ENCODE measurements around the gene NRG3.
"Not testable (repeated sequence)": the region's sequence is repeated elsewhere in the genome, so short reads cannot be mapped to it uniquely, and the experiment has no call there.

NRG3 gene

DNA sequence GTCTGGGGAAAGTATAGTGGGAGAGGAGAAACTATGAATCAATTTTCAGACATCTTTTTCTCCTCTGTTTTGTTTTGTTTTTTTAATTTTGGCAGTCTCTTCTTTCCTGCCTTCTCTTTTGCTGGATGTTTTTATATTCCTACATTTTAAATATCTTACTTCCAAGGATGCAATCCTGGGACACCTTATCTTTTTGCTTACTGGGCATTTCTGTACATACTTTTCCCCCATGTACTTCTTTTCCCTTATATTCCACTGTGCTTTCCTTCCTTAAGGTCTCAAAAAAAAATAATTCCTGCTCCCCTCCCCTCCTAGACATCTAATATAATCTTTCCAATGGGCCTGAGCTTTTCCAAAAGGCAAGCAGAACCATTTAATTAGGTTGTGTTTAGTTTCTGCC, 701.1 kb downstream of the NRG3 start:
- DNase-seq (ENCODE audit: low read depth), result no peak

DNA sequence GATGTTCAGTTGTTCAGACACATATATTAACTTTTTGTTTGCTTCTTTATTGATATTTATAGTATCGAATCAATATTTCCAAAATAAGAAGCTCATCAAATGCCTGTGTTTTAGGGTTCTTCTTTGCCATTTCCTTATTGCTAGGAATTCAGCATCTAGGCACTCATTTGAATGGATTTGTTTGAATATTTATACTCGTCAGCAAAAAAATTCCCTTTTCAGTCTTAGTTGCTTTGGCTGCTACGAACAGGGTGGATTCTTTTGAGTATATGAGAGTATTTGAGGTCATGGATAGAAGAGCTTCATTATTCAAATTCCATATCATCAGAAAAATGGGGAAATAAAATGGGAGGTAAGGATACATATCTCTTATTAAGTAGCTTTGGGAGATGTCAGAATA, 706.9 kb downstream of the NRG3 start:
- DNase-seq (ENCODE audit: low read depth), result no peak

DNA sequence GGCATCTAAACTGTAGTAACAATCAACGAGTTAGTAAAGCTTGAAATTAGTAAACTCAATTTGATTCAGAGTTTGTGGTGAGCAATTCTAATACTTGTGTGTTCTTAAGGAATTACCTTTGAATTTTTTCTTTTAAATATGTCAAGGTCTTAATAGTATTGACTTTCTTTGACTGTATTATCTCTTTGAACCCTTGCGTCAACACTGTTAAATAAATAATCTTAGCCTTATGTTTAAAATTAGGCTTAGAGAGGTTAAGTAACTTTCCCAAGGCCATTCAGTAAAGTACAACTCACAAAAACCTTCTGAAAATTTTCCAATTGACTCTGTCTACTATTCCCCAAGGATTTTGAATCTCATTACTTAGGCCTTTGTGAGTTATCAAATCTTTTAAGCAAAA, 716.4 kb downstream of the NRG3 start:
- DNase-seq (ENCODE audit: low read depth), result no peak

DNA sequence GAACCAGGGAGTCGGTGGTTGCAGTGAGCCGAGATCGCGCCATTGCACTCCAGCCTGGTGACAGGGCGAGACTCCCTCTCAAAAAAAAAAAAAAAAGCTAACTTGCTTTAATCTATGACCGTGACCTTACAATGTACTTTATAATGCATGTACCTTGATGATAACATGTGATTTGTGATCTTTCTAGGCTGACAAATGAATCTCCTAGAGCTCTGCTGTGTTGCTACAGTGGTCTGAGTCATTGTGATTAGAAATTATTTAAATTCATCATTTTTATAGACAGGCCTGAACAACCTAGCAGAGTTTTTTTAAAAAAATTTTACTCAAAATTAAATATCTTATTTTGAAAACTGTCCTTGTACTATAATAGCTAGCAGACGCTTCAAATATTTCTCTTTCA, 722.8 kb downstream of the NRG3 start:
- no peak for DNase-seq (ENCODE audit: low read depth)

DNA sequence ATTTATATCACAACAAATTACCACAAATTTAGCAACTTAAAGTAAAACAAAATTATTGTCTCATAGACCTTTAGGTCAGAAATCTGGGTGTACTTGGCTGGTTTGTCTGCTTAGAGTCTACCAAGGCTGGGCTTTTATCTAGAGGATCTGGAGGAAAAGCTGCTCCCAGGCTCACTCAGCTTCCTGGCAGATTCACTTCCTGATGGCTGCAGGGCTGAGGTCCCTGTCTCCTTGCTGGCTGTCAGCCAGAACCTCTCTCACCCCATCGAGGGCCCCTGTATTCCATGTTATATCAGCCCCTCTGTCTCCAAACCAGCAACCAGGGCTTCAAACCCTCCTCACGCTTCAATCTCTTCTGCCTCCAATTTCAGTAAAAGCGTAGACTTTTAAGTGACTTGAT, 734.9 kb downstream of the NRG3 start:
- DNase-seq (ENCODE audit: low read depth), result no peak

DNA sequence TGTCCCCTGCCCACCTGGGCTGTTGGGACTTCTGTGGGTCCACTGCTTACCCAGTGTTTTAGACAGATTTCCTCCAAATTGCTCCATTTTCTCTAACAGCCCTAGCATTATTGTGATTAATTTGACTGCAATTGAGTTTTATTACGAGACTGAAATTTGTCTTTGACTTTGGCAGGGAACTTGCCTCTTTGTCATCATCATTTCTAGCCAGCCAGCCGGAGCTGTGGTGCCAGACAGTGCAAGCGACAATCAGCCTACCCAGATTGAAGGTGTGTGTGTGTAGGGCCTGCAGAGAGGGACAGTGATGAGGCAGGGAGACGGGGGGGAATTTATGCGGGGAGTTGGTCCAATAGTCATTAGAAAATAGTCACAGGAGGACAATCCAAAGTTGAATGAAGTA, 743.0 kb downstream of the NRG3 start:
- no peak for DNase-seq (ENCODE audit: low read depth)

DNA sequence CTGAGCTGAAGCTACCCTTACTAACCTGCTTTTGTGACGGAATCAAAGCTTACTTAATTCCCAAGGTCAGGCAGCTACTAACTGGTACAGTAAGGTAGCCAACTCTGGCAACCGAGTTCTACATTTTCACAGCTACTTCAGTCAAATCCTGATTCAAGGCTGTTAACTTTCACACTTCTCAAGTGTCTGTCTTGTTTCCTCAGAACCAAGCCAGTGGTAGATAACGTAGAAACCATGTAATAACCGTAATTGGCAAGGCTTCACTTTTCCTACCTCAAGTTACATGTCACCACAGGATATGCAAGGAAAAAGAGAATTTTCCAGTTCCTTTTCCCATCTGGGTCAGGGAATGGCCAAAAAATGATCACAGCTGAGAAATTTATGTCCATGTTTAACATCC, 746.7 kb downstream of the NRG3 start:
- no peak for DNase-seq (ENCODE audit: low read depth)

DNA sequence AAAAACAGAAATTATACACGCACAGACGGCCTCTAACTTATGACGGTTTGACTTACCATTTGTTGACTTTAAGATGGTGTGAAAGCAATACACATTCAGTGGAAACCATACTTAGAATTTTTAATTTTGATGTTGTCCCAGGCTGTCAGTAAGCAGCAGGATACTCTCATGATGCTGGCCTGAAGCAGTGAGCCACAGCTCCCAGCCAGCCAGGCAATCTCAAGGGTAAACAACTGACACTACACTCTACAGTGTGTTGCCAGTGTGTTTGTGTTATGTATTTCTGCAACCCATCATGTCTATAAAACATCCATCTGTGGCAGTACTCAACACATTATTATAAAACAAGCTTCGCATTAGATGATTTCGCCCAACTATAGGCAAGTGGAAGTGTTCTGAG, 747.5 kb downstream of the NRG3 start:
- no peak for DNase-seq (ENCODE audit: low read depth)

DNA sequence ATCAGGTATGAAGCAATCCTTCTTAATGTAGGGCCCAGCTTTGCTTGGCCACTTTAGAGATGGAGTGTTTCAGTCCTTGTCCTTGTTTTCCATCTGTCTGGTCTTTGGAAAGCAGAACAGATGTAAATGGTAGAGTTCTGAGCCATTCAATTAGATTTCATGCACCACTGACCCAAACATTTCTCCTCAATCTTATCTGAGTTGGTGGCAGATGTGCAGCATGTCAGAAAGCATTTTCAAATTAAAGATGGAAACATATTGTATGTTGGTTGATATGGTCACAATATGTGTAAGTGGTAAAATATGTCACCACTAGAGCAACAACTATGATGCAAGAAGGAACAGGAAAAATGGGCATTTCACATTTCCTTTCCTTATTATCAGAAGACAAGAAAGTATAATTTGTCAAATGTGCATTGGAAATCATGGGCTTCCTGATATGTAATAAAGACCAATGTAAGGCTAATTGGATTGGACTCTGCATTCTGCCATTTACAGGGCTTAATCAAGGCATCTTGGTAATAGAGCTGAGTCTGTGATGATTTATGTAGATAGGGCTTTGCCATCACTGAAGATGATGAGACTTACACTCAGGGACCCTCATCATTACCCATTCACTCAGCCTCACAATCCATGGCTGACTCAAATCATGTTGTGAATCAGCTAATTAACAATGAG, 750.7 kb downstream of the NRG3 start:
- DNase-seq (ENCODE audit: low read depth), result no peak

DNA sequence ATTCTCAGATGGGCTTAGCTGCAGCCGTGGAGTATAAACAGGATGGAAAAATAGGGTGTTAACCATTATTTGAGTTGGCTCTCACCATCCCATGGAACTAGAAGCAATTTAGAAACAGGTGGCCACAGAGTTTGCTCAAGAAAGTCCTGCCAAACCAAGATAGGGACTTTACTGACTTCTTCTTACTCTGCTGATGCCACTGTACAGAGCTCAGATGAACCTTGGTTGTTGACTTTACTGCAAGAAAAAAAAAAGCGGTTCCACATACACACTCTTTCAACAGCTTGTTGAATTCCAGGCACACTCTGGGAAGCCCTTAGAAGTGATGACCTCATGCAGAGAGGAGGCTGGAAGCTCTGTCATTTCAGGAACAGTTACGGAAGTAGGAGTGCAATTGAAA, 753.4 kb downstream of the NRG3 start:
- DNase-seq (ENCODE audit: low read depth), result no peak

DNA sequence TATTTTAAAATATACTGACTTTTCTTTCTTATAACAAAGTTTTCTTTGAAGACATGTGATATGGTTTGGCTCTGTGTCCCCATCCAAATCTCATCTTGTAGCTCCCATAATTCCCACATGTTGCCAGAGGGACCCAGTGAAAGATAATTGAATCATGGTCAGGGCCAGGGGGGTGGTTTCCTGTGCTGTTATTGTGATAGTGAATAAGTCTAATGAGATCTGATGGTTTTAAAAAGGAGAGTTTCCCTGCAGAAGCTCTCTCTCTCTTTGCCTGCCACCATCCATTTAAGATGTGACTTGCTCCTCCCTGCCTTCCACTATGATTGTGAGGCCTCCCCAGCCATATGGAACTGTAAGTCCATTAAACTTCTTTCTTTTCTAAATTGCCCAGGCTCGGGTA, 768.1 kb downstream of the NRG3 start:
- no peak for DNase-seq (ENCODE audit: low read depth)

DNA sequence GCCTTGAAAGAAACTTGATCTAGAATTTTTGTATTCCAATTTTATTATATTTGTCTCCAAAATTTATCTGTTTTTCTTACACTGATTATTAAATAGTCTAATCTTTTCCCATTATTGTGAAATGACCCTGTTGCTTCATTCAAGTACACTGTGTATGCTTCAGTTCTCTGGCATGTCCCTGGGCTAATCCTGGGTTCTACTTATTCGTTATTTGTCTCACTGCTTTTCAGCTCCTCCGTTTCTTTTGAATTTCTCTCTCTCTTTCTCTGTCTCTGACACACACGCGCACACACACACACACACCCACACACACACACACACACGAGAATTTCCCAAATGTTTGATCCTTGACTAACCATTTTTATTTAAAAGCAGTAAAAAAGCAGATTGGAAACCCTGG, 768.6 kb downstream of the NRG3 start:
- DNase-seq (ENCODE audit: low read depth), result no peak

DNA sequence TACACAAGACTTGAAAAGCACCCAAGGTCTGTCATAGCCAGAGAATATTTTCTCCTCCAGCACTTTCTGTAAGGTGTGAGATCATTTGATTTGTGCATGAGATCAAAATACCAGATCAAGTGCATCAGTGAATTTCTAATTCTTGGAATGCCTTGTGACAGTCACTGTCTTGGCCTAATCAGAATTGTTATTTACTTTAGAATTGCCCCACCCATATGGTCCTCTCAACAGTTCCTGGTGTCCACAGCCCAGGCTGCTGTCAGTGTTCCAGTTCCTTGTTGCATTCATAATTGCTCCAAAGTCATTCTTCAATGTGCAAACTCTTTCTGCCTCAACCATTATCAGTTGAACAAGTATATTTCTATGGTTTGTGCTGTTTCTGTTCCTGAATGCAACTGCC, 770.2 kb downstream of the NRG3 start:
- no peak for DNase-seq (ENCODE audit: low read depth)

DNA sequence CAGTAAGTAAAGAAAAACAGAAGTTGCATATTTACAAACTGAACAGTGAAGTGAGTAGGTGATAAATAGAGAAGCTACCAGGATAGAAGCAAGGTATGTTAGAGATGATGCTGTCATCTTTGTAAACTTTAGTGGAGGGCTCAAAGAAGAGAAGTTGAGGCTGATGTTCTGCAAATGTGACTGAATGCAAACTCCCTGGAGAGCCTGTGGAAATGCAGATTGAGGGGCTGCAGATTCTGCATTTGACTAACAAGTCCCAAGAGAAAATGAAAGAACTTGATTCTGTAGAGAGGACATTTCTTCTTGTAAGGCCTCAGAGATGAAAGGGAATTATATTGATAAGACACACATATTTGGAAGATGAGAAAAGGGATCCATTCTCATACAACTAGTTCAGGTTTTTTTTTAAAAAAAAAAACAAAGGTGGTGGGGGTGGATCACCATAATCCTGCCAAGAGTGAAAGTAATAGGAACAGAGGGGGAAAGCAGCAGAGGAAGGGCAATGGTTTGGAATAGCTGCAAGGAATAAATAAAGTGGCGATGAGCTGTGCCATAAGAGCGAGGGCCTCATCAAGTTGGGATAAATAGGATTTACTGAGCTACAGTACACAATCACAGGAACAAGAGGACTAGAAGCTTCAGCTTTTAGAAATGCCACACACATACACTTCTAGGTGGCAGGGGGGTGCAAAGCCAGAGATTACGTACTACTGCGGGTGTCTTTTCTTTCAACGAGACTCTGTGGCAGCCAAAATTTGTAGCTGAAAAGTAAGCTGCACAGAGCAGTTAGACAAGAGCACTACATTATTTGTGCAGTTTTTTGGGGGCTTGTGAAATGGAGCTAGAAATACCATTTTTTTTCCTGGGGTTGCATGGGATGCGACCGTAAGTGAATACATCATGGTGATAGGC, 778.5 kb downstream of the NRG3 start:
- no peak for DNase-seq (ENCODE audit: low read depth)

DNA sequence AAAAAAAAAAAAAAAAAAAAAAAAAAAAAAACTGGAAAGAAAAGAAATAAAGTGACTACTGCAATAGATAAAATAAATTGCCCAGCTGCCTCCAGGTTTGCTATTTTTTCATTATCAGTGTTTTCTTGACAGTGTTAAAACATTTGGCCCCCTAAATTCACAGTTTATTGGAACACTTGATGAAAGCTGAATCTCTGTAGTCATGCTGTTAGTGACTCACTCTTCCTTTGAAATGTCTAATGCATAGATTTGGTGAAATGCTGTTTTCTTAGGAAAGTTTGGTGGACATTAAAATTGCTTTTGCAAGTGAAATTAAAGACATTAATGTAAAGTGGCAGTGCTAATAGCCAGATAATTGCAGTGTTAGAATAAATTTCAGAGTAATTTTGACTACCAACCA, 785.2 kb downstream of the NRG3 start:
- no peak for DNase-seq (ENCODE audit: low read depth)

DNA sequence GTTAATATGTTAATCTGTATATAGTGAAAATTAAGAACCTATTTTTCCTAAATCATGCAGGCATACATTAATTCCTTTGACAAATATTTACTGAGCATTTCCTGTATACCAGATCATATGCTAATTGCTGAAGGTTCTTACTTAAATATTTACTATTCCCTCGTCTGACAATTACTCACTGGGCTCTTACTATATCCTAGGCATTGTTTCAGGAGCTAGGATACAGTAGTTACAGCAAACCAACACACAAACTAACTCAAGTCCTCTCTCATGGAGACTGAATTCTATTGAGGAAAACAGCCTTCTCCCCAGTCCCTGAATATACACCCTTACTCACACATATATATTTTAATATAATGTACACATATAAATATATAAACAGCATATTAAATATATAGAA, 786.0 kb downstream of the NRG3 start:
- DNase-seq (ENCODE audit: low read depth), result no peak

DNA sequence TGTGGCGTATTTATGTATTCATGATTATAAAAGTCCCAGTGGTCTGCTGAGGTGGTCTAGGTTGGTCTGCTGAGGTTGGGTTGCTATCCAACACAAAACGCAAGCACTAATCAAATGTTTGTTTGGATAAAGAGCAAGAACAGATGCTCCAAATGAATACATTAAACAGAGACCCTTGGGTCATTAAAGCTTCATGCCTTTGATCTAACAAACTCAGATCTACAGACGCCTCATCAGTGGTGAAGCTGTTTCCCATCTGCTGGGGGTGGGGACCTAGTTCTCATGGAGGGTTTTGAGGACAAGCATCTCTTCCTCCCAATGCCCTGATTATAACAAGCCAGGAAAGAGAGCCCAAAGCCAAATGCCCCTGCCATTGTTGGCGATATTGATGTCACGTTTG, 786.7 kb downstream of the NRG3 start:
- DNase-seq (ENCODE audit: low read depth), result no peak

DNA sequence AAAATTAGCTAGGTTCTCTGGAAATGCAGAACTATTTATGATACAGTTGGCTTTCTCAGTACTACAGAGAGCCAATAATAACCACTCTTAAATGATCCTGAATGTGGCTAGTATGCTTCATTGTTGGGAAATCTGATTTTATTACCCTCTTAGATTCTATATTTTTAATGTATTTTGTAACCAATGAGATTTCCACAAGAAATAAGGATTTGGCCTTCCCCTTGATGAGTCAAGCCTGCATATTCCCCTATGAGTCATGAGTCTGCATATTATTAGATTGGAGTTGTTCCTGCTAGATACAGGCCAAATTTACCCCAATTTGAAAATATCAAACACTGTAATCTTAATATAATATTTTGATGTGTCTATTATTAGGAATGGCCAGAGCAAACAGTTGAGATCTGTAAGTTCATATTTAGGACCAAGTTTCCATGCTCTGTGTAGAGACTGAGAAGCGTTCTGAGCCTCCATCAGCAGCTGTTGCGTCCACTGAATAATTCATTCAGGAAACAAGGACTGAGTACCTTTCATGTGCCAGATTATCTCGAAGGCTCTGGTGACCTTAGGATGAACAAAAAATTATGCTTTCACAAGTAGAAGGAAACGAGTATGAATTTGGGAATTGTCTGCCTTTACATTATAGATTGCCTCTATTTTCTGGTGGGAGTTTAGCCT, 793.4 kb downstream of the NRG3 start:
- DNase-seq (ENCODE audit: low read depth), result no peak

DNA sequence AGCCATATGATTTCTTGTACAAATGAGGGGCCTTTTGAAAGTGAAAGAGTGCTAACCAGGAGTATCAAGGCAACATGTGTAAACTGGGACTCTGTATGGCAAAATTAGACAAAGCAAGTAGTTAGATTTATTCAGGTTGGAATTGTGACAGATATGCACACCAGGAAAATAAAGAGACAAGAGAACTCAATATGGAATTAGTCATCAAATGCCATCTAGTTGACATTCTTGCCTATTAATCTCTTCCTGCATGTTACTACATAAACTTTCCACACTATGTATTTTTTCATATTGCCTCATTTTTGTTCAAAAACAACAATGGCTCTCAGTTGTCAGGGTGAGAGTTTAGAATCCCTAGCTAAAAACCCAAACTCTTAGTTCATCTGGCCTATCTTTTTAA, 799.0 kb downstream of the NRG3 start:
- no peak for DNase-seq (ENCODE audit: low read depth)

DNA sequence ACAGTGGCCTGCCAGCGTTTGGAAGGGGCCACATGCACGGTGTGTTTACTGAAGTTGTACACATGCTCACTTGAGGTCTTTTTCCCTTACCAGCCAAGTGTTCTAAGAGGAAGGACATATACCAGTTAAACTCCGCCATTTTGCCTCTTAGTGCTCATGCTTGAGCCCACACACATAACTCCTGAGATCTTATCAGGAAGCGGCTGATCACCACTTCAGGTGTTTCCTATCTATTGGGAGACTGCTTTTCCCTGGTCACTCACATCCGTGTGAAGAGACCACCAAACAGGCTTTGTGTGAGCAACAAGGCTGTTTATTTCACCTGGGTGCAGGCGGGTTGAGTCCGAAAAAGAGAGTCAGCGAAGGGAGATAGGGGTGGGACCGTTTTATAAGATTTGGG, 802.9 kb downstream of the NRG3 start:
- DNase-seq (ENCODE audit: low read depth), result not testable (repeated sequence)

DNA sequence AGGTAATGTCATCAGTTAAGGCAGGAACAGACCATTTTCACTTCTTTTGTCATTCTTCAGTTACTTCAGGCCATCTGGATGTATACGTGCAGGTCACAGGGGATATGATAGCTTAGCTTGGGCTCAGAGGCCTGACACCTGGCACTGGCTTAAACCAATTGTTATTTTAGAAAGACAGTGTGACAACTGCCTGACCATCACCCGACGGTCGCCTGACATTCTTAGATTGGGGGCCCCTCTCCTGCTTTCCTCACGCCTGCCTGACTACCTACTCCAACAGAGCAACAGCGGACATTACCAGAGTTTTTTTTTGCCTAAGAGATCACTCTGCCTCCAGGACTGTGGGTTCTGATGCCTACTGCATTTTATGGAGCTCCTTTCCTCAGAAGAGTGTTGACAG, 803.5 kb downstream of the NRG3 start:
- DNase-seq (ENCODE audit: low read depth), result not testable (repeated sequence)

DNA sequence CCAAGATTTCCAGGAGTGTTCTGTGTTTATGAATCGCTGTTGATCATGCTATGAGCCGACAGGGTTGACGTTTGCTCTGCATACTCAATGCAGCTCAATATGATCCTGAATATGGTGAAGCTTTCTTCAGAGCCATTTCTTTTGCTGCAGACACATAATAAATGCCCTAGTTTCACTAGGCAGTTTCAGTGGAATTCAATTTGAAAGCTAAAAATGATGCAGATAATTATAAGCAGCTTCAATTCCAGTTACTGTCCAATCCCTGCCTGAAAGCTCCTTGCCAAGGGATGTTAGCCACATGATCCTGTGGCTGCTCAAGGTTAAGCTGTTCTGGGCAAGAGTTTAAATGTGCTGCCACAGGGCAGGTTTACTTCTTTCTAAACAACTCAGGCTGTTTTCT, 805.6 kb downstream of the NRG3 start:
- DNase-seq (ENCODE audit: low read depth), result no peak

DNA sequence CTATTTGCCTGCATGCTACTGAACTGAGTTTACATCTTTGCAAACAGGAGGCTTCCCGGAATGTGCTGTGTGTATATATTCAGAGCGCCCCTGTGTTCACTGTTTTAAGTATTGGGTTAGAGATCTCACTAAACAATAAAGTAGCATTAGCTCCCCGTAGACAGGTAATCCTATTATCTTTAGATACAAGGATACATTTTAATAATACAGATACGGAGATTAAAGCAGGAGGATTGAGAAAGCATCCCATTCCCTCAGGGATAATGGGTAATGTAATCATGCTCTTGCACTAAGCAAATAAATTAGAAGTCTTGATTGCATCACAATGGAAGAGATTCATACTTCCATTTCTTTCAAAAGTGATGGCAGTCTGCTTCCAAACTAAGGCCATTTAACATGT, 809.0 kb downstream of the NRG3 start:
- DNase-seq (ENCODE audit: low read depth), result no peak

All from CMK (cell line).